Measurements from ENCODE around the gene GLYATL1.

Gene GLYATL1, protein sequence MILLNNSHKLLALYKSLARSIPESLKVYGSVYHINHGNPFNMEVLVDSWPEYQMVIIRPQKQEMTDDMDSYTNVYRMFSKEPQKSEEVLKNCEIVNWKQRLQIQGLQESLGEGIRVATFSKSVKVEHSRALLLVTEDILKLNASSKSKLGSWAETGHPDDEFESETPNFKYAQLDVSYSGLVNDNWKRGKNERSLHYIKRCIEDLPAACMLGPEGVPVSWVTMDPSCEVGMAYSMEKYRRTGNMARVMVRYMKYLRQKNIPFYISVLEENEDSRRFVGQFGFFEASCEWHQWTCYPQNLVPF

GRCh38 chr11:58939277-58939676 lies at the start of gene GLYATL1:
Gene GLYATL1, plus strand, starts transcription at chr11:58939488. Its CDS starts 7,600 bp downstream, at chr11:58947088.
- DNase-seq (ENCODE audit: low read depth, low spot score), result no peak
- no peak within 1 kb of the TSS for H3K27ac ChIP-seq

DNA sequence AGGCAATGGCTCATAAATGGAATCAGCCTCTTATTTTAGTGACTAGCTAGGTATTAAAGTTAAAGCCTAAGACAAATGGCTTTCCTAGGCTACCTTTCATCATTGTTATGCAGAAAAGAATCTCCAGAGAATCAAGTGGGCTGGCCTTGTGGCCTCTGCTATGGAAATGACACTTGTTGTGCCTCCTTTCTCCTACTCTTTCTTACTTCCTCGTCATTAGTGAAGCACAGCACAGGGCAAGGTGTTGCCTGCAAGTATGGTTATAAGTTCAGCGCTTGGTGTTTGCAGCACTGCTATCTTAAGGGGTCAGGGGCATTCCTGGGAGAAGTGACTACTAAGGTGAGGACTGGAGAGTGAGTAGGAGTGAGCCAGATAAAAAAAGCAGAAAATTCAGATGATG lies 45.4 kb upstream of the GLYATL1 start:
- no peak overlapping the region for H3K27ac ChIP-seq
- DNase-seq (ENCODE audit: low read depth, low spot score), result no peak

- no peak overlapping the region for H3K27ac ChIP-seq
- no peak for DNase-seq (ENCODE audit: low read depth, low spot score)
Measured at GRCh38 chr11:58898106-58898505, 41.2 kb upstream of the GLYATL1 start.

GRCh38 chr11:58900479-58901420 lies 38.5 kb upstream of the GLYATL1 start:
- no peak overlapping the region for H3K27ac ChIP-seq
- DNase-seq (ENCODE audit: low read depth, low spot score), result peak; percentile 64

DNA sequence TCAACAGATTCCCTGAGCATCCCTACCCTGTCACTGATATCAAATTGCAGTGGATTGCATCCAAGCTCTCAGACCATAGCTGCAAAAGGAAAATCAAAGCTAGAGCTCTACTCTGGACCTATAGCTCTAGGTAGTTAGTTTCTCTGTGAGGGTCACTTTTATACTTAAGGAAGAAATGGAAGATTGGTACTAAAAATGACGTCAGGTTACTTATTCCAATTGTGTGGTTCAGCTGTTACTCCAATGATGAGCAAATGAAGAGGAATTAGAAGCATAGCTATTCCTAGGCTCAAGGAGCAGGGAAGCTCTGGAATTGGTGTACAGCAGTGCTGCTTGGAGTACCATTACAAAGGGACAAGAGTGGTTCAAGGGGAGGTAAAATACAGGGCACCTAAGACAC lies 36.4 kb upstream of the GLYATL1 start:
- H3K27ac ChIP-seq, result no peak overlapping the region
- DNase-seq (ENCODE audit: low read depth, low spot score), result no peak

DNA sequence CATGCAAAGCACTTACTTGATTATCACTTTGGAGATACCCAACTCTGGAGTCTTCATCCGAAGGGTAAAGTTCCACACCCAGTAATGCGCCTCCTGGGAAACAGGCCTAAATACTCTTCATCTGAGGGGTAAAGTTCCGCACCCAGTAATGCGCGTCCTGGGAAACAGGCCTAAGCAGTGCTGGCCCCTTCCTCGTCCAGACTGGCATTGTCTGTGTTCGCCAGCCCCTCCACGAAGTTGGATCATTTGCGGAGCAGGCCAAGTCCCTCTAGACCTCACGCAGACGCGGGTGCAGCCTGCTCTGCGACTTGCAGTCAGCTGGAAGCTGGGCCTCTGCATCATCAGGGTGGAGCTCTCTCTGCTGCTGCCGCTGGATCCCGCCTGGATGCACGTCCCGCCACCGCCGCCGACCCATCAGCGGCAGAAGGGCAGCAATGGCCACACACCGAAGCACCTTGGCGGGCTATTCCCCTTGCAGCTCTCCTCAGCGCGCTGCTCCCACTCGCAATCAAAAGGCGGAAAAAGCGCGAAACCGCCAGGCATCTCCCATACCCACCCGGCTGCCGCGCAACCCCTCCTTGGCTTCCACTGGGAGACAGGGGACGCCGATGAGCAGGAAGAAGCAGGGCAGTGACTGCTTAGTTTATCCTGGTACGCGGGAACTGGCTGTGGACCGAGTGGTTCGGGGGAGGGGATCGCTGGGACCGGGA lies 34.1 kb upstream of the GLYATL1 start:
- H3K27ac ChIP-seq, result no peak overlapping the region
- no peak for DNase-seq (ENCODE audit: low read depth, low spot score)

- DNase-seq (ENCODE audit: low read depth, low spot score), result peak; percentile 31
- no peak overlapping the region for H3K27ac ChIP-seq
Measured at GRCh38 chr11:58905721-58906547, 33.4 kb upstream of the GLYATL1 start.

DNA sequence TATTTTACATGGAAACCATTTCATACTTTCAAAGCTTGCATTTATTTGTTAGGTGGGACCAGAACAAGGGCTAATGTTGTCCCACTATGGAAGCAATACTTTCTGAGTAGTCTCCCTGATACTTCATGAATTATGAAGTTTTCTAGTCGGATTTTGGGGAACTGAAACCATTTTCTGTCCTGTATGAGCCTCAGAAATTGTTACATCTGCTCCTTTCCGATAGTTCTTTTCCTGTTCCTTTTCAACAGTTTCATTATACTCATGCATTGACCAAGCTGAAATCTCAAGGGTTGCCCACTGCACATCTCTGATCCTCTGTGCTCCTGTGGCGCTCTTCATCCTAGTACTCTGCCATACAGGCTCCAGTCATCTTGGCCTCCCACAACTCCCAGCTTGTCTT lies 31.5 kb upstream of the GLYATL1 start:
- no peak overlapping the region for H3K27ac ChIP-seq
- DNase-seq (ENCODE audit: low read depth, low spot score), result no peak

DNA sequence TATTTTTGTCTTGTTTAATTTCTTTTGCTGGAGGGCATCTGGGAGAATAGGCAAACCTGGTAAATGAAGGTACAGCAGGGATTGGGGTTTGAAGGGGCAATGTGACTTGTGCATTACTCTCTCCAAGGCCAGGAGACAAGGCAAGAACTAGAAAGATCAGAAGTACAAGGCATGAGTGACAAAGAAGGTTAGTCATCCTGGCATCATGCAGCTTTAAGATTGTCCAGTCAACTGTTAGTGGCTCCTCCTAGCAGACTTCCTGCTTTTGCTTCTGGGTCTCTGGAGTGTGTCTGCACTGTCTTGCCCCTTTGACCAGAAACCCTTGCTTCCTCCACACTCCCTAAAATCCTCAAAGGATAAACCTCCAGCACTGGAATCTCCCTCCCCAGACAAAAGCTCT lies 27.2 kb upstream of the GLYATL1 start:
- no peak overlapping the region for H3K27ac ChIP-seq
- peak; percentile 16 for DNase-seq (ENCODE audit: low read depth, low spot score)

GRCh38 chr11:58913685-58914084 lies 25.6 kb upstream of the GLYATL1 start:
- DNase-seq (ENCODE audit: low read depth, low spot score), result no peak
- H3K27ac ChIP-seq, result no peak overlapping the region

- DNase-seq (ENCODE audit: low read depth, low spot score), result no peak
- H3K27ac ChIP-seq, result peak overlapping the region; percentile 26
Measured at GRCh38 chr11:58914821-58915543, 24.3 kb upstream of the GLYATL1 start.

- DNase-seq (ENCODE audit: low read depth, low spot score), result no peak
- H3K27ac ChIP-seq, result no peak overlapping the region
Measured at GRCh38 chr11:58916637-58917036, 22.7 kb upstream of the GLYATL1 start.

- no peak for DNase-seq (ENCODE audit: low read depth, low spot score)
- H3K27ac ChIP-seq, result no peak overlapping the region
Measured at GRCh38 chr11:58917159-58917783, 22.0 kb upstream of the GLYATL1 start.

DNA sequence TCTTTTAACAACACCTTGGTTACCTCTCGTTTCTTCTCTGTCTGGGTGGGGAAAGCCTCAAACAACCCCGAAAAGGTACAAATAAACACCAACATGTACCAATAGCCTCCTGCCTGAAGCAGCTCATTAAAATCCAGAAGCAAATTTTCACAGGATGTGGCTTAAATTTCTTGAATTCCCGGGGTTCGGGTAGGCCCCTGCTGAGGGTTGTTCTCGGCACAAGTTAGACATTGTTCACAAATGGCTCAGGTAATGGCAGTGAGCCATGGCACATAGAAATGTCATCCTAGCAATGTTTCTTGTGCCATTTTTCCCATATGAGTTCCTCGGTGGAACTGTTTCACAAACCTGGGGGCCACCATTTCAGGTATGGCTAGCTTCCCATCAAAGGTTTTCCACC lies 19.7 kb upstream of the GLYATL1 start:
- H3K27ac ChIP-seq, result no peak overlapping the region
- no peak for DNase-seq (ENCODE audit: low read depth, low spot score)

- H3K27ac ChIP-seq, result no peak overlapping the region
- no peak for DNase-seq (ENCODE audit: low read depth, low spot score)
Measured at GRCh38 chr11:58919980-58920379, 19.3 kb upstream of the GLYATL1 start.

DNA sequence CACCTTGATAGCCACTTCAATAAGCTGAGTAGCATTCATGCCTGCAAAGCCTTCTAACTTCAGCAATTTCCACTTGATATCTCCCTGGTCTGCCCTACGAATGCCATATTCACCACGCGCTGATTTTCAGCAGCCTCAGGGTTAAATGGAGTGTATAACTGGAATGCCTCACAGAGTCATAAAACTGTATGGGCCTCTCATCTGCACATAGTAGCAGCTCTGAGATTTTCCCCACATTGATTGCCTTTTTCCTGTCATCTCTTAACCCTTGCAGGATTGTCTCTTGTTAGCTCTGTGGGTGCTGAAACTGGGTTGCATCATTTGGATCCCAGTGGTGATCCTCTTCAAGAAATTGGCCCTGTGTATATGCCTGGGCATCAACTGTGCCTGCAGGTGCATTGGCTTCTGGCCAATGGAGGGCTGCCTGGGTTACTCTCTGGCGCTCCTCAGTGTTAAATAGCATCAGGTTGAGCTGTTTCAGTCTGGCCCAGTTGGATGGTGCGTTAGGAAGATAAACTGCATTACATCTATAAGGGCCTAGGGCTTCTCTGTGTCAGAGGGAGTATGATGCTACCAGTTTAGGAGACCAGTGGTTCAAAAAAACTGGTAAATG lies 17.4 kb upstream of the GLYATL1 start:
- no peak overlapping the region for H3K27ac ChIP-seq
- no peak for DNase-seq (ENCODE audit: low read depth, low spot score)

DNA sequence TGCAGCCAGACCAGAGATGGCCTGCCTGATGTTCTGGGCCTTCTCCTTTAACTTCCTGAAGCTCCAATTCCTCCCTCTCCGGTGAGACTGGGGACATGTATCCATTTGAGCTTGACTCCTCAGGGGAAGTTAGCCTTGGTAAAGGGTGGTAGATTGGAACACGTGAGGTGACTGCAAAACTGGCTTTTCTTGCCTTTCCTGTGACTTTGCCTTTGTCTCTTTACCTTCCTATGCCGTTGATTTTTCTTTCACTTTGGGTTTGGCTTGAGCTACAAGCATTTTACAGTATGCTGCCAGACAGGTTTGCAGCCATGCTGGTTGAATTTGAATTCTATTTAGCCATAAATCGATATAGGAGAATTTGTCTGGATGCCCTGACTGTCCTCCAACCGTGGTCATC lies 16.8 kb upstream of the GLYATL1 start:
- no peak for DNase-seq (ENCODE audit: low read depth, low spot score)
- H3K27ac ChIP-seq, result no peak overlapping the region

- DNase-seq (ENCODE audit: low read depth, low spot score), result peak; percentile 43
- peak overlapping the region; percentile 6 for H3K27ac ChIP-seq
Measured at GRCh38 chr11:58923300-58923788, 15.9 kb upstream of the GLYATL1 start.
